GM18498 (cell line): Measurements from ENCODE around the gene VMP1.
"Not testable (repeated sequence)": the region's sequence is repeated elsewhere in the genome, so short reads cannot be mapped to it uniquely, and the experiment has no call there.

Experiments used
- ATAC-seq: cut with Tn5 transposase; IDR thresholded peaks from one replicate; pipeline ENCODE4 v1.9.1; 2021; ENCODE audit warnings: mild to moderate bottlenecking, moderate library complexity; ENCODE audit not compliant: unreplicated experiment

Gene VMP1

GRCh38 chr17:59776577-59776976 lies 69.1 kb downstream of the VMP1 start:
- ATAC-seq = no peak

GRCh38 chr17:59777033-59777432 lies 69.6 kb downstream of the VMP1 start:
- ATAC-seq = no peak

- no peak for ATAC-seq
These were observed 71.5 kb downstream of the VMP1 start for GRCh38 chr17:59778996-59779395.

- ATAC-seq = no peak
These were observed 72.1 kb downstream of the VMP1 start for GRCh38 chr17:59779521-59779920.

GRCh38 chr17:59780548-59780947 lies 73.1 kb downstream of the VMP1 start:
- not testable (repeated sequence) for ATAC-seq

GRCh38 chr17:59783221-59784047 lies 76.0 kb downstream of the VMP1 start:
- ATAC-seq = no peak

GRCh38 chr17:59785091-59785799 lies 77.8 kb downstream of the VMP1 start:
- no peak for ATAC-seq

GRCh38 chr17:59786213-59786535 lies 78.7 kb downstream of the VMP1 start:
- no peak for ATAC-seq

- peak; percentile 87 for ATAC-seq
These were observed 79.3 kb downstream of the VMP1 start for GRCh38 chr17:59786536-59787319.

- not testable (repeated sequence) for ATAC-seq
These were observed 82.4 kb downstream of the VMP1 start for GRCh38 chr17:59789849-59790248.

- not testable (repeated sequence) for ATAC-seq
These were observed 83.0 kb downstream of the VMP1 start for GRCh38 chr17:59790418-59790817.

GRCh38 chr17:59790910-59791309 lies 83.5 kb downstream of the VMP1 start:
- no peak for ATAC-seq

GRCh38 chr17:59791603-59792457 lies 84.4 kb downstream of the VMP1 start:
- ATAC-seq = no peak

GRCh38 chr17:59792458-59792823 lies 85.0 kb downstream of the VMP1 start:
- ATAC-seq = not testable (repeated sequence)

GRCh38 chr17:59793205-59793604 lies 85.8 kb downstream of the VMP1 start:
- ATAC-seq = no peak

GRCh38 chr17:59796138-59796537 lies 88.7 kb downstream of the VMP1 start:
- ATAC-seq = no peak

- ATAC-seq = no peak
These were observed 89.3 kb downstream of the VMP1 start for GRCh38 chr17:59796785-59797205.

- no peak for ATAC-seq
These were observed 90.7 kb downstream of the VMP1 start for GRCh38 chr17:59798111-59798510.

- ATAC-seq = no peak
These were observed 93.1 kb downstream of the VMP1 start for GRCh38 chr17:59800530-59800942.

- ATAC-seq = no peak
These were observed 94.7 kb downstream of the VMP1 start for GRCh38 chr17:59802160-59802559.
